Motor neuron (in vitro differentiated cells): ENCODE results near the gene ADSS2. TPM values are rescaled to one million over a fixed set of nuclear protein-coding genes. Genes with fewer than 3 reads are reported as not detected.

Experiments
- ATAC-seq, 8 experiments: fragments of 200-7000 bp; cut with Tn5 transposase; replicated peaks in 6 of 8; 2 replicates each; pipeline ENCODE4 v1.8.0; 2021; ENCODE audit warnings: mild to moderate bottlenecking in 8 of 8, moderate library complexity in 8 of 8
- H3K27ac ChIP-seq, 2 donors: fragments of 250-450 bp; sonication (Bioruptor Pico); 2 replicates each; pipeline ENCODE4 v1.9.0; 2021; ENCODE audit warnings: antibody characterized with exemption in 2 of 2, mild to moderate bottlenecking in 2 of 2, moderate library complexity in 1 of 2
- H3K4me1 ChIP-seq, 2 donors: fragments of 250-450 bp; sonication (Bioruptor Pico); replicated peaks in 1 of 2; 2 replicates each; pipeline ENCODE4 v1.6.1; 2021; ENCODE audit warnings: antibody characterized with exemption in 2 of 2, mild to moderate bottlenecking in 2 of 2, moderate library complexity in 1 of 2
- H3K4me3 ChIP-seq, 5 donors: fragments of 250-450 bp; sonication (Bioruptor Pico); 2 replicates each; pipeline ENCODE4 v1.9.0; 2021; ENCODE audit warnings: antibody characterized with exemption in 5 of 5, mild to moderate bottlenecking in 5 of 5, moderate library complexity in 4 of 5
- WGBS, 10 experiments: fragments of 450-650 bp; shearing (Covaris generic); methylation state at CpG; one replicate each; pipeline ENCODE4 v1.0.0; 2022; 5-methylcytosine and 5-hydroxymethylcytosine counted together
- in situ Hi-C, 9 experiments: fragments of 400-800 bp; cut with MboI; loops; one replicate each; pipeline ENCODE4 v1.15.0; 2021; ENCODE audit warnings: low sequenced_read_pairs in 9 of 9, low pct_unique_long_range_greater_than_20kb in 2 of 9; ENCODE audit not compliant: unreplicated experiment in 9 of 9
- total RNA-seq, 8 experiments: library from RNA; unstranded; fragments of 300-600 nt; gene quantifications; 2 replicates each; pipeline versions ENCODE4 v1.2.3 to v1.2.4, GENCODE V29; 2022

ADSS2 gene
- total RNA-seq, 8 experiments from 2014 or later, result 44.7 to 74.7 (median 51.7) TPM

DNA sequence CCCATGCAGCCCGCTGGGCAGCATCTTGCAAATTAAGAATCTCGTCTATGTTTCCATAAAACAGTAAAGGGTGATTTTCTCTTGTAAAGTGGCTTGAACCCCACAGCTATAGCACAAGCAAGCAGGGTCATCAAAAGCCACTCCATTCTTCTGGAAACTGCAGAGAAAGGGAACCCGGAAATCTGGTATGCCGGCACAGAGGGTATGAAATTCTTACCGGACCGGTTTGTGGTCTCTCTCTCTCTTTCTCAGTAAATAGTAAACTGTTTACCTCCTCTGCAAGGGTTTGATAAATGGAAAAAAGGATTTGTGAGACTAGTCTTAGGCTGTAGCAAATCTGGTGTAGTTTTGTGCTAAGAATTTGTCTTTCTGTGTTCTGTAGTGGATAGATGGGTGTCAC lies 2.7 kb upstream of the ADSS2 start:
- WGBS, 10 experiments, result 53 to 100% (median 77%) methylated on average over 1 to 6 of the region's 6 CpGs; no CpG with 5 or more reads in 3 of the 10 experiments
- no peak overlapping the region for H3K4me3 ChIP-seq
- in situ Hi-C loops, result no loop called here
- peaks cover 9 to 17% of the 10 kb centered on the region in 2 donors for H3K4me1 ChIP-seq
- H3K27ac ChIP-seq, result no peak overlapping the region
- ATAC-seq, result no peak

- in situ Hi-C loops, result no loop called here
- Histone ChIP-seq H3K27ac (peak overlapping the region; percentile 67 to 85), H3K4me1 (peaks cover 15 to 35% of the 10 kb centered on the region in 2 donors), H3K4me3 (peak overlapping the region; percentile 70 to 84 (median 76))
- 17 to 39% (median 26%) methylated on average over 6 to 18 of the region's 47 CpGs for WGBS, 10 experiments
- ATAC-seq, result peak; percentile 88 to 96 (median 96)
Observed at GRCh38 chr1:244451951-244452795, 464 bp upstream of the ADSS2 start.

- H3K4me1 ChIP-seq, result peaks cover 17 to 44% of the 10 kb centered on the region in 2 donors
- 0 to 40% (median 2%) methylated on average over 1 to 7 of the region's 41 CpGs; no CpG with 5 or more reads in 1 of the 10 experiments for WGBS, 10 experiments
- peak overlapping the region; percentile 70 to 84 (median 76) for H3K4me3 ChIP-seq
- in situ Hi-C loops, result no loop called here
- ATAC-seq, result peak in 7 of 8 experiments; percentile 0 to 4 (median 0)
- peak overlapping the region; percentile 83 to 85 for H3K27ac ChIP-seq
Observed at GRCh38 chr1:244450597-244451538, 841 bp downstream of the ADSS2 start.

GRCh38 chr1:244449936-244450508 lies 1.7 kb downstream of the ADSS2 start:
- ATAC-seq, result no peak
- Histone ChIP-seq H3K4me3 (peak overlapping the region; percentile 70 to 84 (median 76)), H3K4me1 (peaks cover 22 to 52% of the 10 kb centered on the region in 2 donors), H3K27ac (no peak overlapping the region)
- in situ Hi-C loops, result no loop called here
- WGBS, 10 experiments, result 20 to 96% (median 36%) methylated on average over 1 to 8 of the region's 8 CpGs; no CpG with 5 or more reads in 1 of the 10 experiments

GRCh38 chr1:244448279-244449036 lies 3.3 kb downstream of the ADSS2 start:
- no peak for ATAC-seq
- H3K4me1 ChIP-seq, result peaks cover 26 to 55% of the 10 kb centered on the region in 2 donors
- 78 to 100% (median 92%) methylated on average over 1 to 5 of the region's 5 CpGs; no CpG with 5 or more reads in 1 of the 10 experiments for WGBS, 10 experiments
- no peak overlapping the region for H3K4me3 ChIP-seq
- H3K27ac ChIP-seq, result no peak overlapping the region
- in situ Hi-C loops, result no loop called here

- H3K4me3 ChIP-seq, result no peak overlapping the region
- WGBS, 10 experiments, result 72 to 100% (median 94%) methylated on average over 1 to 2 of the region's 2 CpGs
- H3K4me1 ChIP-seq, result peaks cover 23 to 52% of the 10 kb centered on the region in 2 donors
- in situ Hi-C loops, result no loop called here
- H3K27ac ChIP-seq, result no peak overlapping the region
- ATAC-seq, result no peak
Observed at GRCh38 chr1:244447552-244447951, 4.2 kb downstream of the ADSS2 start.

- Histone ChIP-seq H3K27ac (no peak overlapping the region), H3K4me3 (no peak overlapping the region), H3K4me1 (peaks cover 21 to 49% of the 10 kb centered on the region in 2 donors)
- 44 to 100% (median 100%) methylated on average over 1 of the region's 1 CpG; no CpG with 5 or more reads in 3 of the 10 experiments for WGBS, 10 experiments
- ATAC-seq, result no peak
- in situ Hi-C loops, result no loop called here
Observed at GRCh38 chr1:244447024-244447423, 4.7 kb downstream of the ADSS2 start.

GRCh38 chr1:244445320-244446181 lies 6.2 kb downstream of the ADSS2 start:
- 13 to 82% (median 65%) methylated on average over 1 to 2 of the region's 2 CpGs for WGBS, 10 experiments
- in situ Hi-C loops, result no loop called here
- peak in 6 of 8 experiments; percentile 12 to 38 (median 22) for ATAC-seq
- Histone ChIP-seq H3K4me3 (no peak overlapping the region), H3K4me1 (peaks cover 21 to 49% of the 10 kb centered on the region in 2 donors), H3K27ac (no peak overlapping the region)

- Histone ChIP-seq H3K27ac (no peak overlapping the region), H3K4me1 (peaks cover 17 to 43% of the 10 kb centered on the region in 2 donors), H3K4me3 (no peak overlapping the region)
- in situ Hi-C loops, result no loop called here
- peak in 3 of 8 experiments; percentile 67 to 77 (median 69) for ATAC-seq
- WGBS, 10 experiments, result 33 to 83% (median 50%) methylated on average over 1 of the region's 1 CpG; no CpG with 5 or more reads in 5 of the 10 experiments
Observed at GRCh38 chr1:244444854-244445253, 6.9 kb downstream of the ADSS2 start.

DNA sequence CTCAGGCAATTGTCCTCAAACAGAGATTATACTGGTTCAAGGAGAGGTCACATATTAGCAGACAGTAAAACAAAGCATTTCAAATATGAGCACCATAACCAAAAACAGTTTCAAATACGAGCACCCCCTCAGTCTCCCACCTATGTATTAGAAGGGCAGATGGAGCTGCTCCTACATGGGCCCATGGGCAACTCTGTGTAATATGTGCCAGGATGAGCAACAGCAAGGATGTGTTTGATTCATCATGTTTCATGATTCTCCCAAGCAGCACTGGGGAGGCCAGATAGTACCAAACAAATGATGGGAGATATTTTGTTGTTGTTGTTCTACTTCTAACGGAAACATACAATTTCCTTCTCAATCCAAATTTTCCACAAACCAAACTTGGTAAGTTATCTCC lies 8.9 kb downstream of the ADSS2 start:
- H3K27ac ChIP-seq, result no peak overlapping the region
- no peak for ATAC-seq
- in situ Hi-C loops, result no loop called here
- WGBS, 10 experiments, result 83 to 100% (median 100%) methylated on average over 1 to 2 of the region's 2 CpGs; no CpG with 5 or more reads in 1 of the 10 experiments
- H3K4me3 ChIP-seq, result no peak overlapping the region
- peaks cover 11 to 23% of the 10 kb centered on the region in 2 donors for H3K4me1 ChIP-seq

- 51 to 87% (median 71%) methylated on average over 3 to 6 of the region's 8 CpGs; no CpG with 5 or more reads in 3 of the 10 experiments for WGBS, 10 experiments
- no peak overlapping the region for H3K4me3 ChIP-seq
- in situ Hi-C loops, result no loop called here
- no peaks in the 10 kb centered on the region for H3K4me1 ChIP-seq
- peak in 3 of 8 experiments; percentile 54 to 77 (median 74) for ATAC-seq
- no peak overlapping the region for H3K27ac ChIP-seq
Observed at GRCh38 chr1:244439391-244440032, 12.2 kb downstream of the ADSS2 start.
